ENCODE results near the gene EIF3M. TPM values are rescaled to one million over a fixed set of nuclear protein-coding genes. Genes with fewer than 3 reads are reported as not detected.

EIF3M gene
- total and polyA plus RNA-seq, 2 experiments from 2014 or later = 667 to 714 TPM

DNA sequence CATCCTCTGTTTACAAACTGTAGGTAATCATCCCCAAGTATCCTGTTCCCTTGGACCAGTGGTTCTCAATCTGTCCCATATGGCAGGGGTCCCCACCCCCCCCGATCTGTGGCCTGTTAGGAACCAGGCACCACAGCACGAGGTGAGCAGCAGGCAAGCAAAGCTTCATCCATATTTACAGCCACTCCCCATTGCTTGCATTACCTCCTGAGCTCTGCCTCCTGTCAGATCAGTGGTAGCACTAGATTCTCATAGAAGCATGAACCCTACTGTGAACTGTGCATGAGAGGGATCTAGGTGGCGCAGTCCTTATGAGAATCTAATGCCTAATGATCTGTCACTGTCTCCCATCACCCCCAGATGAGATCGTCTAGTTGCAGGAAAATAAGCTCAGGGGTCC is 33.4 kb upstream of the EIF3M start:
- H3K9me3 Mint-ChIP-seq = peaks cover 2% of the 10 kb centered on the region; the same call in 1 of the 3 replicates
- H3F3A ChIP-seq (replicated peaks; ENCODE audit: low read depth) = no peaks in the 10 kb centered on the region
- H3K4me3 ChIP-seq = no peak overlapping the region
- no peaks in the 10 kb centered on the region for H3K36me3 Mint-ChIP-seq (ENCODE audit: low read depth)
- H3K4me2 ChIP-seq = no peak overlapping the region
- no peak for DNase-seq (ENCODE audit: low spot score)
- TF ChIP-seq EZH2phosphoT487 (IDR thresholded peaks at IDR 0.05; ENCODE audit: unreplicated experiment) (no peak), NANOG (IDR thresholded peaks at IDR 0.05; ENCODE audit: borderline replicate concordance) (no peak), ZNF114 (CRISPR knock-in tag; IDR thresholded peaks at IDR 0.05) (no peak), CREB1 (CRISPR knock-in tag; IDR thresholded peaks at IDR 0.05; ENCODE audit: low read depth) (no peak), POLR2AphosphoS5 (IDR thresholded peaks at IDR 0.05; ENCODE audit: low read depth) (no peak)
- TF ChIP-seq, protein P1, sequence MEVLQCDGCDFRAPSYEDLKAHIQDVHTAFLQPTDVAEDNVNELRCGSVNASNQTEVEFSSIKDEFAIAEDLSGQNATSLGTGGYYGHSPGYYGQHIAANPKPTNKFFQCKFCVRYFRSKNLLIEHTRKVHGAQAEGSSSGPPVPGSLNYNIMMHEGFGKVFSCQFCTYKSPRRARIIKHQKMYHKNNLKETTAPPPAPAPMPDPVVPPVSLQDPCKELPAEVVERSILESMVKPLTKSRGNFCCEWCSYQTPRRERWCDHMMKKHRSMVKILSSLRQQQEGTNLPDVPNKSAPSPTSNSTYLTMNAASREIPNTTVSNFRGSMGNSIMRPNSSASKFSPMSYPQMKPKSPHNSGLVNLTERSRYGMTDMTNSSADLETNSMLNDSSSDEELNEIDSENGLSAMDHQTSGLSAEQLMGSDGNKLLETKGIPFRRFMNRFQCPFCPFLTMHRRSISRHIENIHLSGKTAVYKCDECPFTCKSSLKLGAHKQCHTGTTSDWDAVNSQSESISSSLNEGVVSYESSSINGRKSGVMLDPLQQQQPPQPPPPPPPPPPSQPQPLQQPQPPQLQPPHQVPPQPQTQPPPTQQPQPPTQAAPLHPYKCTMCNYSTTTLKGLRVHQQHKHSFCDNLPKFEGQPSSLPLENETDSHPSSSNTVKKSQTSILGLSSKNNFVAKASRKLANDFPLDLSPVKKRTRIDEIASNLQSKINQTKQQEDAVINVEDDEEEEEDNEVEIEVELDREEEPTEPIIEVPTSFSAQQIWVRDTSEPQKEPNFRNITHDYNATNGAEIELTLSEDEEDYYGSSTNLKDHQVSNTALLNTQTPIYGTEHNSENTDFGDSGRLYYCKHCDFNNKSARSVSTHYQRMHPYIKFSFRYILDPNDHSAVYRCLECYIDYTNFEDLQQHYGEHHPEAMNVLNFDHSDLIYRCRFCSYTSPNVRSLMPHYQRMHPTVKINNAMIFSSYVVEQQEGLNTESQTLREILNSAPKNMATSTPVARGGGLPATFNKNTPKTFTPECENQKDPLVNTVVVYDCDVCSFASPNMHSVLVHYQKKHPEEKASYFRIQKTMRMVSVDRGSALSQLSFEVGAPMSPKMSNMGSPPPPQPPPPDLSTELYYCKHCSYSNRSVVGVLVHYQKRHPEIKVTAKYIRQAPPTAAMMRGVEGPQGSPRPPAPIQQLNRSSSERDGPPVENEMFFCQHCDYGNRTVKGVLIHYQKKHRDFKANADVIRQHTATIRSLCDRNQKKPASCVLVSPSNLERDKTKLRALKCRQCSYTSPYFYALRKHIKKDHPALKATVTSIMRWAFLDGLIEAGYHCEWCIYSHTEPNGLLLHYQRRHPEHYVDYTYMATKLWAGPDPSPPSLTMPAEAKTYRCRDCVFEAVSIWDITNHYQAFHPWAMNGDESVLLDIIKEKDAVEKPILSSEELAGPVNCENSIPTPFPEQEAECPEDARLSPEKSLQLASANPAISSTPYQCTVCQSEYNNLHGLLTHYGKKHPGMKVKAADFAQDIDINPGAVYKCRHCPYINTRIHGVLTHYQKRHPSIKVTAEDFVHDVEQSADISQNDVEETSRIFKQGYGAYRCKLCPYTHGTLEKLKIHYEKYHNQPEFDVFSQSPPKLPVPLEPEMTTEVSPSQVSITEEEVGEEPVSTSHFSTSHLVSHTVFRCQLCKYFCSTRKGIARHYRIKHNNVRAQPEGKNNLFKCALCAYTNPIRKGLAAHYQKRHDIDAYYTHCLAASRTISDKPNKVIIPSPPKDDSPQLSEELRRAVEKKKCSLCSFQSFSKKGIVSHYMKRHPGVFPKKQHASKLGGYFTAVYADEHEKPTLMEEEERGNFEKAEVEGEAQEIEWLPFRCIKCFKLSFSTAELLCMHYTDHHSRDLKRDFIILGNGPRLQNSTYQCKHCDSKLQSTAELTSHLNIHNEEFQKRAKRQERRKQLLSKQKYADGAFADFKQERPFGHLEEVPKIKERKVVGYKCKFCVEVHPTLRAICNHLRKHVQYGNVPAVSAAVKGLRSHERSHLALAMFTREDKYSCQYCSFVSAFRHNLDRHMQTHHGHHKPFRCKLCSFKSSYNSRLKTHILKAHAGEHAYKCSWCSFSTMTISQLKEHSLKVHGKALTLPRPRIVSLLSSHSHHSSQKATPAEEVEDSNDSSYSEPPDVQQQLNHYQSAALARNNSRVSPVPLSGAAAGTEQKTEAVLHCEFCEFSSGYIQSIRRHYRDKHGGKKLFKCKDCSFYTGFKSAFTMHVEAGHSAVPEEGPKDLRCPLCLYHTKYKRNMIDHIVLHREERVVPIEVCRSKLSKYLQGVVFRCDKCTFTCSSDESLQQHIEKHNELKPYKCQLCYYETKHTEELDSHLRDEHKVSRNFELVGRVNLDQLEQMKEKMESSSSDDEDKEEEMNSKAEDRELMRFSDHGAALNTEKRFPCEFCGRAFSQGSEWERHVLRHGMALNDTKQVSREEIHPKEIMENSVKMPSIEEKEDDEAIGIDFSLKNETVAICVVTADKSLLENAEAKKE (CRISPR knock-in tag; IDR thresholded peaks at IDR 0.05) = no peak
- no peaks in the 10 kb centered on the region for H3K27me3 ChIP-seq (ENCODE audit: insufficient read depth)
- no peak overlapping the region for H3K27ac Mint-ChIP-seq
- no peak overlapping the region for H3K27ac ChIP-seq (ENCODE audit: low read depth)
- H3K27me3 Mint-ChIP-seq (ENCODE audit: insufficient read depth, low read depth, poor library complexity) = peaks cover under 1% of the 10 kb centered on the region
- no peak overlapping the region; the same call in 1 of the 2 replicates for H2AFZ ChIP-seq
- no peak overlapping the region for H3K4me3 Mint-ChIP-seq
- H3K36me3 ChIP-seq (ENCODE audit: insufficient read depth) = no peaks in the 10 kb centered on the region
- no peaks in the 10 kb centered on the region for H4K20me1 ChIP-seq (replicated peaks; ENCODE audit: insufficient read depth)
- H3K4me1 Mint-ChIP-seq = no peaks in the 10 kb centered on the region
- H3K4me1 ChIP-seq (ENCODE audit: insufficient read depth) = no peaks in the 10 kb centered on the region
- no peaks in the 10 kb centered on the region for H3K79me2 ChIP-seq (replicated peaks; ENCODE audit: insufficient read depth)
- no peak for ATAC-seq
- 0 out of 2 replicates have a peak, but pooled peaks cover 5% of the 10 kb centered on the region for H3K9me2 ChIP-seq (ENCODE audit: insufficient read depth)

DNA sequence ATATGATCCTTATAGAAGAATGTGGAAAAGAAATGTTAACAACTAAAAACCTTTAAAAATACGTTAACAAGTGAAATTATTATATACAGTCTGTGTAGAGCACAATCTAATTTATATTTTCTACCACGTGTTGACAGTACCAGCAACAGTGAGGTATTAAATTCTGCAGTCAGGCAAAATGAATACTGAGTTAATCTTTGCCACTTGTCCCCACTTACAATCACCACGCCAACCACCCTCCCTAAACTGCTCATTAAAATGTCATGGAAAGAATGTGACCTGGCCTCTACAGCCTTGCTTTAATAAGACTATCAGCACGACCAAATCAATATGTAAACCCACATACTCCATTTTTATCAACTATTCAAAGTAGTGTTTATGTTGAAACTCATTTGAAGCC is 28.5 kb upstream of the EIF3M start:
- Mint-ChIP-seq H3K27ac (no peak overlapping the region), H3K4me1 (no peaks in the 10 kb centered on the region), H3K36me3 (ENCODE audit: low read depth) (no peaks in the 10 kb centered on the region), H3K9me3 (no peaks in the 10 kb centered on the region), H3K4me3 (no peak overlapping the region), H3K27me3 (ENCODE audit: insufficient read depth, low read depth, poor library complexity) (peaks cover 2% of the 10 kb centered on the region)
- Histone ChIP-seq H3F3A (replicated peaks; ENCODE audit: low read depth) (no peaks in the 10 kb centered on the region), H3K36me3 (ENCODE audit: insufficient read depth) (no peaks in the 10 kb centered on the region), H3K27me3 (ENCODE audit: insufficient read depth) (no peaks in the 10 kb centered on the region), H4K20me1 (replicated peaks; ENCODE audit: insufficient read depth) (no peaks in the 10 kb centered on the region), H2AFZ (no peak overlapping the region), H3K4me2 (no peak overlapping the region), H3K9me2 (ENCODE audit: insufficient read depth) (0 out of 2 replicates have a peak, but pooled peaks cover 5% of the 10 kb centered on the region), H3K79me2 (replicated peaks; ENCODE audit: insufficient read depth) (no peaks in the 10 kb centered on the region), H3K4me1 (ENCODE audit: insufficient read depth) (no peaks in the 10 kb centered on the region), H3K27ac (ENCODE audit: low read depth) (no peak overlapping the region), H3K4me3 (no peak overlapping the region)
- no peak for DNase-seq (ENCODE audit: low spot score)
- no peak for ATAC-seq
- TF ChIP-seq CREB1 (CRISPR knock-in tag; IDR thresholded peaks at IDR 0.05; ENCODE audit: low read depth) (no peak), NANOG (IDR thresholded peaks at IDR 0.05; ENCODE audit: borderline replicate concordance) (no peak)
